Measurements from ENCODE around the gene AIG1. TPM values are rescaled to one million over a fixed set of nuclear protein-coding genes. Genes with fewer than 3 reads are reported as not detected.
"Not testable (repeated sequence)": the region's sequence is repeated elsewhere in the genome, so short reads cannot be mapped to it uniquely, and the experiment has no call there.

AIG1 gene
- total RNA-seq: 10 to 100 TPM; 41.3 to 67.0 TPM

- Histone ChIP-seq H3K27ac (peak within 1 kb of the TSS; percentile 93 to 94), H3K9me3 (no peaks in the 10 kb centered on the region), H3K36me3 (no peaks in the 10 kb centered on the region), H3K4me1 (replicated peaks) (no peaks in the 10 kb centered on the region), H3K4me3 (peak within 1 kb of the TSS; percentile 87 to 89), H3K27me3 (replicated peaks; ENCODE audit: insufficient read depth) (no peaks in the 10 kb centered on the region)
- intact Hi-C loops (cut with DNase I): loop anchor here (5.0 kb wide), 1 partner anchor 114 kb away; the partner anchor contains the start of gene HIVEP2
- TF ChIP-seq POLR2A (IDR thresholded peaks at IDR 0.05) (no peak), CTCF (IDR thresholded peaks at IDR 0.05) (no peak), POLR2AphosphoS5 (IDR thresholded peaks at IDR 0.05) (no peak)
- 12% methylated on average over 23 of the region's 50 CpGs for WGBS
- DNase-seq (ENCODE audit: low spot score): no peak
Measured at GRCh38 chr6:143060806-143061596, at the start of gene AIG1. Gene AIG1, plus strand, starts transcription at chr6:143060889. Its CDS starts 37 bp downstream, at chr6:143060926.

- TF ChIP-seq POLR2A (IDR thresholded peaks at IDR 0.05) (no peak), POLR2AphosphoS5 (IDR thresholded peaks at IDR 0.05) (no peak), CTCF (IDR thresholded peaks at IDR 0.05) (no peak)
- 41% methylated on average over 2 of the region's 2 CpGs for WGBS
- no peaks in the 10 kb centered on the region for H3K4me1 ChIP-seq (replicated peaks)
- no peaks in the 10 kb centered on the region for H3K36me3 ChIP-seq
- no peaks in the 10 kb centered on the region for H3K27me3 ChIP-seq (replicated peaks; ENCODE audit: insufficient read depth)
- no peaks in the 10 kb centered on the region for H3K9me3 ChIP-seq
- no peak for DNase-seq (ENCODE audit: low spot score)
- H3K27ac ChIP-seq: no peak overlapping the region
- intact Hi-C loops (cut with DNase I): no loop called here
- no peak overlapping the region for H3K4me3 ChIP-seq
Measured at GRCh38 chr6:143014764-143015163, 45.9 kb upstream of the AIG1 start.

- 93% methylated on average over 4 of the region's 4 CpGs for WGBS
- TF ChIP-seq POLR2AphosphoS5 (IDR thresholded peaks at IDR 0.05): no peak
- no peak for TF ChIP-seq POLR2A (IDR thresholded peaks at IDR 0.05)
- no peak for TF ChIP-seq CTCF (IDR thresholded peaks at IDR 0.05)
- Histone ChIP-seq H3K9me3 (no peaks in the 10 kb centered on the region), H3K4me3 (no peak overlapping the region), H3K27ac (no peak overlapping the region), H3K4me1 (replicated peaks) (no peaks in the 10 kb centered on the region), H3K36me3 (no peaks in the 10 kb centered on the region), H3K27me3 (replicated peaks; ENCODE audit: insufficient read depth) (no peaks in the 10 kb centered on the region)
- DNase-seq (ENCODE audit: low spot score): no peak
- intact Hi-C loops (cut with DNase I): no loop called here
Measured at GRCh38 chr6:143015300-143015706, 45.4 kb upstream of the AIG1 start.

GRCh38 chr6:143018955-143019354 is 41.7 kb upstream of the AIG1 start:
- Histone ChIP-seq H3K4me3 (no peak overlapping the region), H3K27me3 (replicated peaks; ENCODE audit: insufficient read depth) (no peaks in the 10 kb centered on the region), H3K36me3 (no peaks in the 10 kb centered on the region), H3K4me1 (replicated peaks) (no peaks in the 10 kb centered on the region), H3K27ac (no peak overlapping the region), H3K9me3 (no peaks in the 10 kb centered on the region)
- intact Hi-C loops (cut with DNase I): no loop called here
- DNase-seq (ENCODE audit: low spot score): no peak
- TF ChIP-seq CTCF (IDR thresholded peaks at IDR 0.05) (no peak), POLR2A (IDR thresholded peaks at IDR 0.05) (no peak), POLR2AphosphoS5 (IDR thresholded peaks at IDR 0.05) (no peak)
- 66% methylated on average over 5 of the region's 5 CpGs for WGBS

- DNase-seq (ENCODE audit: low spot score); H3K4me3 ChIP-seq; H3K9me3 ChIP-seq; H3K4me1 ChIP-seq (replicated peaks); H3K27me3 ChIP-seq (replicated peaks; ENCODE audit: insufficient read depth); H3K36me3 ChIP-seq; H3K27ac ChIP-seq: not testable (repeated sequence)
- intact Hi-C loops (cut with DNase I): loop anchor here (10.0 kb wide), 1 partner anchor 546 kb away; no protein-coding TSS in a partner anchor
- 42% methylated on average over 2 of the region's 2 CpGs for WGBS
Measured at GRCh38 chr6:143020862-143021261, 39.8 kb upstream of the AIG1 start.
